GM12878 (cell line): ENCODE measurements around the gene ST7. TPM values are rescaled to one million over a fixed set of nuclear protein-coding genes. Genes with fewer than 3 reads are reported as not detected.

ENCODE experiments used
- ASH2L ChIP-seq: fragments of 300-600, 200-600 bp; sonication (generic); IDR thresholded peaks from 2 replicates; pipeline ENCODE4 v1.6.1; 2017; ENCODE audit warnings: low read depth, mild to moderate bottlenecking, borderline replicate concordance
- BACH1 ChIP-seq: fragments of 450-650 bp; IDR thresholded peaks from 2 replicates; pipeline ENCODE4 v1.6.1; 2017; ENCODE audit warnings: mild to moderate bottlenecking, borderline replicate concordance
- BHLHE40 ChIP-seq, 2 experiments: fragments of 450-650 bp in 1 of 2; IDR thresholded peaks; 2 replicates each; pipeline ENCODE4 v1.6.1; 2011 to 2017; ENCODE audit warnings: low read depth in 2 of 2, borderline replicate concordance in 1 of 2, improper control_type of control experiment in 1 of 2, low read length in 1 of 2, mild to moderate bottlenecking in 1 of 2
- CBFB ChIP-seq: IDR thresholded peaks from 2 replicates; pipeline ENCODE4 v1.6.1; 2016; ENCODE audit warnings: antibody characterized with exemption, low read depth
- EZH2 ChIP-seq: IDR thresholded peaks from 2 replicates; pipeline ENCODE4 v1.6.1; 2012; ENCODE audit warnings: low read depth, mild to moderate bottlenecking, control low read depth, inconsistent platforms, low read length, borderline replicate concordance; ENCODE audit not compliant: control insufficient read depth
- GABPA ChIP-seq: IDR thresholded peaks from 2 replicates; pipeline ENCODE4 v1.6.1; 2014; ENCODE audit warnings: antibody characterized with exemption, low read depth, mild to moderate bottlenecking, inconsistent platforms
- HSF1 ChIP-seq: fragments of 150-350 bp; IDR thresholded peaks from 2 replicates; pipeline ENCODE4 v1.6.1; 2014; ENCODE audit warnings: mild to moderate bottlenecking, low read depth, low read length
- POLR2A ChIP-seq: IDR thresholded peaks from 2 replicates; pipeline ENCODE4 v1.6.1; 2011; ENCODE audit warnings: low read depth, mild to moderate bottlenecking, low read length
- POLR2AphosphoS5 ChIP-seq: IDR thresholded peaks from 2 replicates; pipeline ENCODE4 v1.6.1; 2011; ENCODE audit warnings: mild to moderate bottlenecking, low read length, inconsistent platforms
- RAD21 ChIP-seq: IDR thresholded peaks from 2 replicates; pipeline ENCODE4 v1.6.1; 2011; ENCODE audit warnings: mild to moderate bottlenecking, low read depth, low read length, moderate library complexity; ENCODE audit not compliant: insufficient read depth
- RB1 ChIP-seq: fragments of 450-650 bp; formaldehyde crosslinking; IDR thresholded peaks from 2 replicates; pipeline ENCODE4 v1.6.1; 2017; ENCODE audit warnings: mild to moderate bottlenecking, borderline replicate concordance
- RBBP5 ChIP-seq: fragments of 200-600 bp; sonication (generic); conservative IDR thresholded peaks from 2 replicates; pipeline ENCODE4 v1.6.1; 2016
- SIN3A ChIP-seq: IDR thresholded peaks from 2 replicates; pipeline ENCODE4 v1.6.1; 2012; ENCODE audit warnings: low read depth, low read length, improper control_type of control experiment
- SUPT20H ChIP-seq: IDR thresholded peaks from 2 replicates; pipeline ENCODE4 v1.6.1; 2011; ENCODE audit warnings: low read depth, mild to moderate bottlenecking, low read length, moderate library complexity, borderline replicate concordance; ENCODE audit not compliant: control insufficient read depth
- TAF1 ChIP-seq: IDR thresholded peaks from 2 replicates; pipeline ENCODE4 v1.6.1; 2011; ENCODE audit warnings: mild to moderate bottlenecking, low read depth, low read length, borderline replicate concordance
- TCF12 ChIP-seq: IDR thresholded peaks from 2 replicates; pipeline ENCODE4 v1.6.1; 2011; ENCODE audit warnings: low read depth, mild to moderate bottlenecking, low read length
- USF2 ChIP-seq: IDR thresholded peaks from 2 replicates; pipeline ENCODE4 v1.6.1; 2011; ENCODE audit warnings: low read depth, low read length, improper control_type of control experiment, borderline replicate concordance
- ZZZ3 ChIP-seq: IDR thresholded peaks from 2 replicates; pipeline ENCODE4 v1.6.1; 2011; ENCODE audit warnings: low read depth; ENCODE audit not compliant: control insufficient read depth, insufficient read length
- polyA plus RNA-seq, 11 experiments: library from polyadenylated mRNA; depleted of rRNA in 4 of 11; unstranded in 6 of 11; stranded (reverse) in 5 of 11; fragments of >200 nt; fragmentation: Nextera tagmentation in 4 of 11; fragmentation: Illumina TruSeq in 1 of 11; extraction: Ambion mirVana in 4 of 11; extraction: Trizol in 1 of 11; gene quantifications; 1 replicate in 1 of 11; 2 replicates in 10 of 11; pipeline versions ENCODE4 v1.2.1 to v1.2.3, GENCODE V29; 2011 to 2016; ENCODE audit warnings: inconsistent platforms in 2 of 11, missing spikeins in 2 of 11, low read depth in 1 of 11
- total RNA-seq, 4 experiments: library from RNA; depleted of rRNA in 3 of 4; stranded (reverse); fragments of >200 nt in 3 of 4; fragmentation: Illumina TruSeq in 1 of 4; extraction: Trizol in 1 of 4; gene quantifications; 2 replicates each; pipeline versions ENCODE4 v1.2.1 to v1.2.3, GENCODE V29; 2013 to 2021
- TF ChIP-seq, protein P1 (sequence below): IDR thresholded peaks from 2 replicates; pipeline ENCODE4 v1.6.1; 2012; ENCODE audit warnings: low read length, inconsistent platforms
- TF ChIP-seq, protein P2 (sequence below): IDR thresholded peaks from 2 replicates; pipeline ENCODE4 v1.6.1; 2012; ENCODE audit warnings: mild to moderate bottlenecking, low read depth, low read length
- TF ChIP-seq, protein P3 (sequence below): fragments of 450-650 bp; IDR thresholded peaks from 2 replicates; pipeline ENCODE4 v1.6.1; 2016; ENCODE audit warnings: mild to moderate bottlenecking

The ST7 gene
- total and polyA plus RNA-seq, 10 of the 15 experiments (the other 5 are each of a cell fraction or from before 2014, with no cell fraction given) = 27.7 to 76.4 (median 53.6) TPM

- no peak for TF ChIP-seq POLR2A
- peak; percentile 99 for TF ChIP-seq RAD21
- TF ChIP-seq ZZZ3 = no peak
- no peak for TF ChIP-seq TCF12
- no peak for TF ChIP-seq POLR2AphosphoS5
- TF ChIP-seq SUPT20H = no peak
- TF ChIP-seq BACH1 = no peak
- TF ChIP-seq ASH2L = no peak
- TF ChIP-seq SIN3A = no peak
- peak; percentile 66; the same call in 1 of the 2 replicates for TF ChIP-seq RB1
- no peak for TF ChIP-seq USF2
- TF ChIP-seq, protein P1, sequence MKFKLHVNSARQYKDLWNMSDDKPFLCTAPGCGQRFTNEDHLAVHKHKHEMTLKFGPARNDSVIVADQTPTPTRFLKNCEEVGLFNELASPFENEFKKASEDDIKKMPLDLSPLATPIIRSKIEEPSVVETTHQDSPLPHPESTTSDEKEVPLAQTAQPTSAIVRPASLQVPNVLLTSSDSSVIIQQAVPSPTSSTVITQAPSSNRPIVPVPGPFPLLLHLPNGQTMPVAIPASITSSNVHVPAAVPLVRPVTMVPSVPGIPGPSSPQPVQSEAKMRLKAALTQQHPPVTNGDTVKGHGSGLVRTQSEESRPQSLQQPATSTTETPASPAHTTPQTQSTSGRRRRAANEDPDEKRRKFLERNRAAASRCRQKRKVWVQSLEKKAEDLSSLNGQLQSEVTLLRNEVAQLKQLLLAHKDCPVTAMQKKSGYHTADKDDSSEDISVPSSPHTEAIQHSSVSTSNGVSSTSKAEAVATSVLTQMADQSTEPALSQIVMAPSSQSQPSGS = no peak
- TF ChIP-seq RBBP5 = no peak
- no peak for TF ChIP-seq EZH2
- TF ChIP-seq, protein P2, sequence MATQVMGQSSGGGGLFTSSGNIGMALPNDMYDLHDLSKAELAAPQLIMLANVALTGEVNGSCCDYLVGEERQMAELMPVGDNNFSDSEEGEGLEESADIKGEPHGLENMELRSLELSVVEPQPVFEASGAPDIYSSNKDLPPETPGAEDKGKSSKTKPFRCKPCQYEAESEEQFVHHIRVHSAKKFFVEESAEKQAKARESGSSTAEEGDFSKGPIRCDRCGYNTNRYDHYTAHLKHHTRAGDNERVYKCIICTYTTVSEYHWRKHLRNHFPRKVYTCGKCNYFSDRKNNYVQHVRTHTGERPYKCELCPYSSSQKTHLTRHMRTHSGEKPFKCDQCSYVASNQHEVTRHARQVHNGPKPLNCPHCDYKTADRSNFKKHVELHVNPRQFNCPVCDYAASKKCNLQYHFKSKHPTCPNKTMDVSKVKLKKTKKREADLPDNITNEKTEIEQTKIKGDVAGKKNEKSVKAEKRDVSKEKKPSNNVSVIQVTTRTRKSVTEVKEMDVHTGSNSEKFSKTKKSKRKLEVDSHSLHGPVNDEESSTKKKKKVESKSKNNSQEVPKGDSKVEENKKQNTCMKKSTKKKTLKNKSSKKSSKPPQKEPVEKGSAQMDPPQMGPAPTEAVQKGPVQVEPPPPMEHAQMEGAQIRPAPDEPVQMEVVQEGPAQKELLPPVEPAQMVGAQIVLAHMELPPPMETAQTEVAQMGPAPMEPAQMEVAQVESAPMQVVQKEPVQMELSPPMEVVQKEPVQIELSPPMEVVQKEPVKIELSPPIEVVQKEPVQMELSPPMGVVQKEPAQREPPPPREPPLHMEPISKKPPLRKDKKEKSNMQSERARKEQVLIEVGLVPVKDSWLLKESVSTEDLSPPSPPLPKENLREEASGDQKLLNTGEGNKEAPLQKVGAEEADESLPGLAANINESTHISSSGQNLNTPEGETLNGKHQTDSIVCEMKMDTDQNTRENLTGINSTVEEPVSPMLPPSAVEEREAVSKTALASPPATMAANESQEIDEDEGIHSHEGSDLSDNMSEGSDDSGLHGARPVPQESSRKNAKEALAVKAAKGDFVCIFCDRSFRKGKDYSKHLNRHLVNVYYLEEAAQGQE = no peak
- TF ChIP-seq CBFB = peak; percentile 34; the same call in 1 of the 2 replicates
- TF ChIP-seq HSF1 = no peak
- no peak for TF ChIP-seq GABPA
- TF ChIP-seq, protein P3, sequence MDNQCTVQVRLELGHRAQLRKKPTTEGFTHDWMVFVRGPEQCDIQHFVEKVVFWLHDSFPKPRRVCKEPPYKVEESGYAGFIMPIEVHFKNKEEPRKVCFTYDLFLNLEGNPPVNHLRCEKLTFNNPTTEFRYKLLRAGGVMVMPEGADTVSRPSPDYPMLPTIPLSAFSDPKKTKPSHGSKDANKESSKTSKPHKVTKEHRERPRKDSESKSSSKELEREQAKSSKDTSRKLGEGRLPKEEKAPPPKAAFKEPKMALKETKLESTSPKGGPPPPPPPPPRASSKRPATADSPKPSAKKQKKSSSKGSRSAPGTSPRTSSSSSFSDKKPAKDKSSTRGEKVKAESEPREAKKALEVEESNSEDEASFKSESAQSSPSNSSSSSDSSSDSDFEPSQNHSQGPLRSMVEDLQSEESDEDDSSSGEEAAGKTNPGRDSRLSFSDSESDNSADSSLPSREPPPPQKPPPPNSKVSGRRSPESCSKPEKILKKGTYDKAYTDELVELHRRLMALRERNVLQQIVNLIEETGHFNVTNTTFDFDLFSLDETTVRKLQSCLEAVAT = no peak
- no peak for TF ChIP-seq BHLHE40 (IDR thresholded peaks at IDR 0.05; ENCODE audit: borderline replicate concordance in 1 of 2, low read depth in 2 of 2, low read length in 1 of 2)
- TF ChIP-seq TAF1 = no peak
These were observed 23.1 kb upstream of the ST7 start (continued) for GRCh38 chr7:116929914-116930913.
